SK-N-SH treated with all-trans-retinoic acid at 6 μM for 48 hours (cell line): ENCODE data around the gene POU2AF2.

Experiments used
- ATAC-seq: fragments of 200-7000 bp; cut with Tn5 transposase; 3 replicates; pipeline ENCODE4 v1.9.1; 2020; ENCODE audit warnings: mild to moderate bottlenecking, moderate library complexity
- ARNTL ChIP-seq: fragments of 450-650 bp; formaldehyde crosslinking; IDR thresholded peaks from 2 replicates; pipeline ENCODE4 v1.5.0; 2020; ENCODE audit warnings: low read depth, mild to moderate bottlenecking, moderate library complexity, borderline replicate concordance
- BACH2 ChIP-seq: fragments of 250-450 bp; sonication (Bioruptor Pico); IDR thresholded peaks from 2 replicates; pipeline ENCODE4 v1.9.0; 2021; ENCODE audit warnings: mild to moderate bottlenecking, borderline replicate concordance
- CREB5 ChIP-seq: fragments of 250-450 bp; sonication (Bioruptor Pico); IDR thresholded peaks from 2 replicates; pipeline ENCODE4 v1.5.1; 2020; ENCODE audit warnings: low read depth, mild to moderate bottlenecking, moderate library complexity
- CSRNP3 ChIP-seq: fragments of 250-450 bp; sonication (Bioruptor Pico); IDR thresholded peaks from 2 replicates; pipeline ENCODE4 v1.5.1; 2021; ENCODE audit warnings: mild to moderate bottlenecking, moderate library complexity
- ESRRG ChIP-seq: fragments of 250-450 bp; sonication (Bioruptor Pico); IDR thresholded peaks from 2 replicates; pipeline ENCODE4 v1.6.1; 2021; ENCODE audit warnings: mild to moderate bottlenecking
- GLIS3 ChIP-seq: fragments of 250-450 bp; sonication (Bioruptor Pico); IDR thresholded peaks from 2 replicates; pipeline ENCODE4 v1.5.0; 2020; ENCODE audit warnings: mild to moderate bottlenecking, moderate library complexity
- PPARA ChIP-seq: fragments of 250-450 bp; sonication (Bioruptor Pico); IDR thresholded peaks from 2 replicates; pipeline ENCODE4 v1.5.0; 2020; ENCODE audit warnings: mild to moderate bottlenecking, borderline replicate concordance
- RARB ChIP-seq: fragments of 250-450 bp; sonication (Bioruptor Pico); IDR thresholded peaks from 2 replicates; pipeline ENCODE4 v1.8.0; 2021; ENCODE audit warnings: mild to moderate bottlenecking, moderate library complexity
- SNAI2 ChIP-seq: fragments of 250-450 bp; sonication (Bioruptor Pico); IDR thresholded peaks from 2 replicates; pipeline ENCODE4 v1.5.0; 2020; ENCODE audit warnings: mild to moderate bottlenecking, moderate library complexity
- TCF4 ChIP-seq: fragments of 250-450 bp; sonication (Bioruptor Pico); IDR thresholded peaks from 2 replicates; pipeline ENCODE4 v1.8.0; 2021; ENCODE audit warnings: mild to moderate bottlenecking, moderate library complexity, borderline replicate concordance
- TOX ChIP-seq: fragments of 250-450 bp; sonication (Bioruptor Pico); IDR thresholded peaks from 2 replicates; pipeline ENCODE4 v1.8.0; 2021; ENCODE audit warnings: mild to moderate bottlenecking, moderate library complexity, borderline replicate concordance
- ZC3H10 ChIP-seq: fragments of 250-450 bp; sonication (Bioruptor Pico); IDR thresholded peaks from 2 replicates; pipeline ENCODE4 v1.5.1; 2021; ENCODE audit warnings: mild to moderate bottlenecking, moderate library complexity
- ZFP3 ChIP-seq: fragments of 250-450 bp; sonication (Bioruptor Pico); IDR thresholded peaks from 2 replicates; pipeline ENCODE4 v1.5.0; 2020; ENCODE audit warnings: mild to moderate bottlenecking, moderate library complexity
- ZFP30 ChIP-seq: fragments of 450-650 bp; formaldehyde crosslinking; IDR thresholded peaks from 2 replicates; pipeline ENCODE4 v1.5.0; 2022; ENCODE audit warnings: mild to moderate bottlenecking, moderate library complexity
- ZNF565 ChIP-seq: fragments of 450-650 bp; formaldehyde crosslinking; conservative IDR thresholded peaks from 2 replicates; pipeline ENCODE4 v1.5.0; 2020; ENCODE audit warnings: low read depth, mild to moderate bottlenecking, moderate library complexity
- ZNF70 ChIP-seq: fragments of 450-650 bp; formaldehyde crosslinking; IDR thresholded peaks from 2 replicates; pipeline ENCODE4 v1.5.0; 2020; ENCODE audit warnings: mild to moderate bottlenecking, moderate library complexity
- ZNF8 ChIP-seq: fragments of 450-650 bp; formaldehyde crosslinking; IDR thresholded peaks from 2 replicates; pipeline ENCODE4 v1.5.0; 2020; ENCODE audit warnings: mild to moderate bottlenecking, moderate library complexity
- TF ChIP-seq, protein P1 (sequence below): fragments of 250-450 bp; sonication (Bioruptor Pico); IDR thresholded peaks from 2 replicates; pipeline ENCODE4 v1.8.0; 2021; ENCODE audit warnings: low read depth, mild to moderate bottlenecking, moderate library complexity, borderline replicate concordance
- TF ChIP-seq, protein P2 (sequence below): fragments of 250-450 bp; sonication (Bioruptor Pico); IDR thresholded peaks from 2 replicates; pipeline ENCODE4 v1.5.0; 2020; ENCODE audit warnings: mild to moderate bottlenecking, moderate library complexity
- TF ChIP-seq, protein P3 (sequence below): fragments of 250-450 bp; sonication (Bioruptor Pico); IDR thresholded peaks from 2 replicates; pipeline ENCODE4 v1.8.0; 2020; ENCODE audit warnings: mild to moderate bottlenecking, moderate library complexity, borderline replicate concordance

The POU2AF2 gene

GRCh38 chr11:111296196-111296595 is 50.7 kb downstream of the POU2AF2 start:
- no peak for ATAC-seq
- TF ChIP-seq ZFP30 (CRISPR knock-in tag) (no peak), SNAI2 (CRISPR knock-in tag) (no peak), ZFP3 (no peak), RARB (CRISPR knock-in tag) (no peak), GLIS3 (CRISPR knock-in tag) (no peak), ESRRG (CRISPR knock-in tag) (no peak), ZNF565 (CRISPR knock-in tag) (no peak), PPARA (CRISPR knock-in tag) (no peak), CREB5 (CRISPR knock-in tag) (no peak), ZC3H10 (CRISPR knock-in tag) (no peak), CSRNP3 (no peak), ARNTL (CRISPR knock-in tag) (no peak), ZNF8 (CRISPR knock-in tag) (no peak), TOX (CRISPR knock-in tag) (no peak)
- TF ChIP-seq, protein P1, sequence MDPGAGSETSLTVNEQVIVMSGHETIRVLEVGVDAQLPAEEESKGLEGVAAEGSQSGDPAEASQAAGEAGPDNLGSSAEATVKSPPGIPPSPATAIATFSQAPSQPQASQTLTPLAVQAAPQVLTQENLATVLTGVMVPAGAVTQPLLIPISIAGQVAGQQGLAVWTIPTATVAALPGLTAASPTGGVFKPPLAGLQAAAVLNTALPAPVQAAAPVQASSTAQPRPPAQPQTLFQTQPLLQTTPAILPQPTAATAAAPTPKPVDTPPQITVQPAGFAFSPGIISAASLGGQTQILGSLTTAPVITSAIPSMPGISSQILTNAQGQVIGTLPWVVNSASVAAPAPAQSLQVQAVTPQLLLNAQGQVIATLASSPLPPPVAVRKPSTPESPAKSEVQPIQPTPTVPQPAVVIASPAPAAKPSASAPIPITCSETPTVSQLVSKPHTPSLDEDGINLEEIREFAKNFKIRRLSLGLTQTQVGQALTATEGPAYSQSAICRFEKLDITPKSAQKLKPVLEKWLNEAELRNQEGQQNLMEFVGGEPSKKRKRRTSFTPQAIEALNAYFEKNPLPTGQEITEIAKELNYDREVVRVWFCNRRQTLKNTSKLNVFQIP (CRISPR knock-in tag), result no peak
- TF ChIP-seq, protein P2, sequence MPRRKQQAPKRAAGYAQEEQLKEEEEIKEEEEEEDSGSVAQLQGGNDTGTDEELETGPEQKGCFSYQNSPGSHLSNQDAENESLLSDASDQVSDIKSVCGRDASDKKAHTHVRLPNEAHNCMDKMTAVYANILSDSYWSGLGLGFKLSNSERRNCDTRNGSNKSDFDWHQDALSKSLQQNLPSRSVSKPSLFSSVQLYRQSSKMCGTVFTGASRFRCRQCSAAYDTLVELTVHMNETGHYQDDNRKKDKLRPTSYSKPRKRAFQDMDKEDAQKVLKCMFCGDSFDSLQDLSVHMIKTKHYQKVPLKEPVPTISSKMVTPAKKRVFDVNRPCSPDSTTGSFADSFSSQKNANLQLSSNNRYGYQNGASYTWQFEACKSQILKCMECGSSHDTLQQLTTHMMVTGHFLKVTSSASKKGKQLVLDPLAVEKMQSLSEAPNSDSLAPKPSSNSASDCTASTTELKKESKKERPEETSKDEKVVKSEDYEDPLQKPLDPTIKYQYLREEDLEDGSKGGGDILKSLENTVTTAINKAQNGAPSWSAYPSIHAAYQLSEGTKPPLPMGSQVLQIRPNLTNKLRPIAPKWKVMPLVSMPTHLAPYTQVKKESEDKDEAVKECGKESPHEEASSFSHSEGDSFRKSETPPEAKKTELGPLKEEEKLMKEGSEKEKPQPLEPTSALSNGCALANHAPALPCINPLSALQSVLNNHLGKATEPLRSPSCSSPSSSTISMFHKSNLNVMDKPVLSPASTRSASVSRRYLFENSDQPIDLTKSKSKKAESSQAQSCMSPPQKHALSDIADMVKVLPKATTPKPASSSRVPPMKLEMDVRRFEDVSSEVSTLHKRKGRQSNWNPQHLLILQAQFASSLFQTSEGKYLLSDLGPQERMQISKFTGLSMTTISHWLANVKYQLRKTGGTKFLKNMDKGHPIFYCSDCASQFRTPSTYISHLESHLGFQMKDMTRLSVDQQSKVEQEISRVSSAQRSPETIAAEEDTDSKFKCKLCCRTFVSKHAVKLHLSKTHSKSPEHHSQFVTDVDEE (CRISPR knock-in tag), result no peak
- TF ChIP-seq, all 23 proteins: peak for 0

- no peak for ATAC-seq
- TF ChIP-seq BACH2 (CRISPR knock-in tag) (no peak), ZFP30 (CRISPR knock-in tag) (no peak), SNAI2 (CRISPR knock-in tag) (no peak), GLIS3 (CRISPR knock-in tag) (no peak), ARNTL (CRISPR knock-in tag) (no peak), ZFP3 (no peak), ZNF70 (CRISPR knock-in tag) (no peak), ZNF565 (CRISPR knock-in tag) (no peak), ZC3H10 (CRISPR knock-in tag) (no peak), TOX (CRISPR knock-in tag) (no peak), TCF4 (CRISPR knock-in tag) (no peak), ESRRG (CRISPR knock-in tag) (no peak), CREB5 (CRISPR knock-in tag) (no peak), RARB (CRISPR knock-in tag) (no peak), ZNF8 (CRISPR knock-in tag) (no peak), CSRNP3 (no peak)
- TF ChIP-seq, protein P2 (CRISPR knock-in tag), result no peak
- TF ChIP-seq, protein P3, sequence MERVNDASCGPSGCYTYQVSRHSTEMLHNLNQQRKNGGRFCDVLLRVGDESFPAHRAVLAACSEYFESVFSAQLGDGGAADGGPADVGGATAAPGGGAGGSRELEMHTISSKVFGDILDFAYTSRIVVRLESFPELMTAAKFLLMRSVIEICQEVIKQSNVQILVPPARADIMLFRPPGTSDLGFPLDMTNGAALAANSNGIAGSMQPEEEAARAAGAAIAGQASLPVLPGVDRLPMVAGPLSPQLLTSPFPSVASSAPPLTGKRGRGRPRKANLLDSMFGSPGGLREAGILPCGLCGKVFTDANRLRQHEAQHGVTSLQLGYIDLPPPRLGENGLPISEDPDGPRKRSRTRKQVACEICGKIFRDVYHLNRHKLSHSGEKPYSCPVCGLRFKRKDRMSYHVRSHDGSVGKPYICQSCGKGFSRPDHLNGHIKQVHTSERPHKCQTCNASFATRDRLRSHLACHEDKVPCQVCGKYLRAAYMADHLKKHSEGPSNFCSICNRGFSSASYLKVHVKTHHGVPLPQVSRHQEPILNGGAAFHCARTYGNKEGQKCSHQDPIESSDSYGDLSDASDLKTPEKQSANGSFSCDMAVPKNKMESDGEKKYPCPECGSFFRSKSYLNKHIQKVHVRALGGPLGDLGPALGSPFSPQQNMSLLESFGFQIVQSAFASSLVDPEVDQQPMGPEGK, result no peak
- TF ChIP-seq, protein P1 (CRISPR knock-in tag), result no peak
Measured at GRCh38 chr11:111297696-111298095, 52.2 kb downstream of the POU2AF2 start.
